Esophagus squamous epithelium (tissue), 5 donors: ENCODE measurements around the gene MCC. TPM values are rescaled to one million over a fixed set of nuclear protein-coding genes. Genes with fewer than 3 reads are reported as not detected.

Source experiments
- DNase-seq: peaks from one replicate; lab custom pipeline; 2025; lab: John Stamatoyannopoulos, UW
- H3K27ac ChIP-seq, 4 donors: fragments of 200-600 bp; sonication (generic); one replicate each; pipeline ENCODE4 v1.5.1; 2016 to 2019; ENCODE audit warnings: mild to moderate bottlenecking in 1 of 4
- H3K27me3 ChIP-seq, 4 donors: fragments of 200-600 bp; sonication (generic); 1 replicate in 3 of 4; 2 replicates in 1 of 4; pipeline versions ENCODE4 v1.5.1 to v1.6.0; 2017 to 2021; ENCODE audit warnings: antibody characterized with exemption in 1 of 4
- H3K36me3 ChIP-seq, 3 donors: fragments of 200-600 bp; sonication (generic); one replicate each; pipeline ENCODE4 v1.5.1; 2016 to 2019
- H3K4me1 ChIP-seq, 3 donors: fragments of 200-600 bp; sonication (generic); one replicate each; pipeline ENCODE4 v1.5.1; 2017 to 2019
- H3K4me3 ChIP-seq, 4 donors: fragments of 200-600 bp; sonication (generic); 1 replicate in 3 of 4; 2 replicates in 1 of 4; pipeline ENCODE4 v1.5.1; 2016 to 2019; ENCODE audit warnings: mild to moderate bottlenecking in 2 of 4, moderate library complexity in 1 of 4
- H3K9me3 ChIP-seq, 3 donors: fragments of 200-600 bp; sonication (generic); one replicate each; pipeline ENCODE4 v1.5.1; 2016 to 2019
- POLR2A ChIP-seq, 4 donors: fragments of 450-650 bp; IDR thresholded peaks; one replicate each; pipeline ENCODE4 v1.6.1; 2017; ENCODE audit warnings: antibody characterized with exemption in 4 of 4, mild to moderate bottlenecking in 4 of 4, moderate library complexity in 3 of 4
- WGBS, 2 donors: methylation state at CpG; one replicate each; pipeline ENCODE4 v1.1.5; 2018; 5-methylcytosine and 5-hydroxymethylcytosine counted together
- intact Hi-C: fragments of 100-400 bp; cut with DNase I; formaldehyde crosslinking; loops from one replicate; pipeline ENCODE4 v1.15.0; 2022
- total RNA-seq, 4 donors: library from RNA; depleted of rRNA; stranded (reverse); fragments of >200 nt; gene quantifications; one replicate each; pipeline ENCODE4 v1.1.0, GENCODE V29; 2016
- TF ChIP-seq, protein P1 (sequence below), 6 experiments: fragments of 450-650 bp in 4 of 6; fragments of 200-600 bp in 2 of 6; sonication (generic) in 2 of 6; IDR thresholded peaks; one replicate each; pipeline ENCODE4 v1.5.1; 2016 to 2019; ENCODE audit warnings: antibody characterized with exemption in 6 of 6, mild to moderate bottlenecking in 4 of 6, moderate library complexity in 4 of 6
- donor health status: DM: yes; HTN: yes; CAD: no.

Gene MCC
- total RNA-seq, 4 donors from 2014 or later: 41.6 to 45.4 (median 43.4) TPM

DNA sequence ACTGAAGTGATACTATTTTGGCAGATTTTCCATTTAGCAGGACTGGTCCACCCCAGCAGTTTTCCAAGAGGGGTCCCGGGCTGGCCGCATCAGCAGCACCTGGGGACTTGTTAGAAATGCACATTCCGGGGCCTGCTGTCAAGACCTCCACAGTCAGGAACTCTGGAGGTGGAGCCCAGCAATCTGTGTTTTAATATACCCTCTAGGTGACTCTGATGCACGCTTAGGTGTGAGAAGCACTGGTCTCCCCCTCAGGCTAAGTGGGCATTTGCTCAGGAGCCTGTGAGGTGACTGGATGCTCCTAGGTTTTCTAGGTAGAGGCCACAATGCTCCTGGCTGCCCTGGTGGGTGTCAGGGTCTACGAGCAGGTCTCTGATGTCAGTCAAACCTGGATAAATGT, 430.0 kb downstream of the MCC start:
- Histone ChIP-seq H3K4me3 (no peak overlapping the region), H3K9me3 (no peaks in the 10 kb centered on the region), H3K27ac (no peak overlapping the region), H3K36me3 (peaks cover 0 to 75% (median 5%) of the 10 kb centered on the region in 3 donors), H3K27me3 (no peaks in the 10 kb centered on the region), H3K4me1 (peaks cover 0 to 30% (median 11%) of the 10 kb centered on the region in 3 donors)
- intact Hi-C loops: loop anchor here (10.0 kb wide), 1 partner anchor 257 kb away; no protein-coding TSS in a partner anchor
- no peak for DNase-seq
- WGBS, 2 donors: 82 to 92% methylated on average over 3 to 4 of the region's 5 CpGs
- TF ChIP-seq POLR2A (IDR thresholded peaks at IDR 0.05): no peak
- TF ChIP-seq, protein P1, sequence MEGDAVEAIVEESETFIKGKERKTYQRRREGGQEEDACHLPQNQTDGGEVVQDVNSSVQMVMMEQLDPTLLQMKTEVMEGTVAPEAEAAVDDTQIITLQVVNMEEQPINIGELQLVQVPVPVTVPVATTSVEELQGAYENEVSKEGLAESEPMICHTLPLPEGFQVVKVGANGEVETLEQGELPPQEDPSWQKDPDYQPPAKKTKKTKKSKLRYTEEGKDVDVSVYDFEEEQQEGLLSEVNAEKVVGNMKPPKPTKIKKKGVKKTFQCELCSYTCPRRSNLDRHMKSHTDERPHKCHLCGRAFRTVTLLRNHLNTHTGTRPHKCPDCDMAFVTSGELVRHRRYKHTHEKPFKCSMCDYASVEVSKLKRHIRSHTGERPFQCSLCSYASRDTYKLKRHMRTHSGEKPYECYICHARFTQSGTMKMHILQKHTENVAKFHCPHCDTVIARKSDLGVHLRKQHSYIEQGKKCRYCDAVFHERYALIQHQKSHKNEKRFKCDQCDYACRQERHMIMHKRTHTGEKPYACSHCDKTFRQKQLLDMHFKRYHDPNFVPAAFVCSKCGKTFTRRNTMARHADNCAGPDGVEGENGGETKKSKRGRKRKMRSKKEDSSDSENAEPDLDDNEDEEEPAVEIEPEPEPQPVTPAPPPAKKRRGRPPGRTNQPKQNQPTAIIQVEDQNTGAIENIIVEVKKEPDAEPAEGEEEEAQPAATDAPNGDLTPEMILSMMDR (IDR thresholded peaks at IDR 0.05): no peak

DNA sequence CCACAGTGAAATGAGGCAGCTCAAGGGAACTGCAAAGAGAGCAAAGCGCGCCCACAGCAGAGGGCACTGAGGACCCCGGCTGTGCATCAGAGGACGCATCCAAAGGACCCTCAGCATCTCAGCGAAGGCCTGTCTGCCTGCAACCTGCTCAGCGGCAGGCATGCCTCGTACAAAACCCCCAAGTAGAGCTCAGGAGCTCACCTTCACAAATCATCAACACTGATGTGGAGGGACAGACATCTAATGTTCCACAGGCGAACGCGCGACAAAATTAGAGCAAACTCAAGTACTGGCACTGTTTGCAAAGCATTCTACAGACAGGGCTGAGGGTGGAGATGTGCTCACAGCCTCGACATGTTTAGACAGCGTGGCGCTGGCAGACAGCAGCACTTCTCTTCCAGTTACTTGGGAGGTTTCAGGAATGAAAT, 430.7 kb downstream of the MCC start:
- WGBS, 2 donors: 57 to 67% methylated on average over 10 to 14 of the region's 14 CpGs
- TF ChIP-seq POLR2A (IDR thresholded peaks at IDR 0.05): no peak
- TF ChIP-seq, protein P1 (IDR thresholded peaks at IDR 0.05): no peak
- Histone ChIP-seq H3K36me3 (peaks cover 0 to 75% (median 8%) of the 10 kb centered on the region in 3 donors), H3K9me3 (no peaks in the 10 kb centered on the region), H3K27me3 (no peaks in the 10 kb centered on the region), H3K4me1 (peaks cover 0 to 30% (median 11%) of the 10 kb centered on the region in 3 donors), H3K27ac (no peak overlapping the region), H3K4me3 (no peak overlapping the region)
- intact Hi-C loops: loop anchor here (10.0 kb wide), 1 partner anchor 257 kb away; no protein-coding TSS in a partner anchor
- DNase-seq: no peak

DNA sequence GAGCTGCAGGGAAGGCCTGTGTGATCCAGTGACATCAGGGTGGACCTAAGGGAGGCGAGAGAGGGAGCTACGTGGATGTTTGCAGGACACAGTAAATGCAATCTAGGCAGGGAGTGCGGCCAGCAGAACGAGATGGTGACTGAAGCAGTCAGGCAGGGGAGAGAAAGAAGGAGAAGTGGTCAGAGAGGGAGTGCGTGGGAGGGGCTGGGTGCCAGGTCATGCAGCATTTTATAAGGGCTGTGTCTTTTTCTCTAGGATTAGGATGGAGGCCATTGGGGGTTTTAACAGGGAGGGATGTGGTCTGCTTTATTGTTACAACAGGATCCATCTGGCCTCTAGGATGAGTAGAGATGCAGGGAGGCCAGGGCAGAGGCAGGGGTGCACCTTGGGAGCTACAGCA, 431.3 kb downstream of the MCC start:
- DNase-seq: no peak
- H3K36me3 ChIP-seq: peaks cover 0 to 75% (median 8%) of the 10 kb centered on the region in 3 donors
- intact Hi-C loops: loop anchor here (10.0 kb wide), 1 partner anchor 258 kb away; no protein-coding TSS in a partner anchor
- peaks cover 0 to 32% (median 11%) of the 10 kb centered on the region in 3 donors for H3K4me1 ChIP-seq
- H3K9me3 ChIP-seq: no peaks in the 10 kb centered on the region
- 81 to 83% methylated on average over 5 of the region's 5 CpGs for WGBS, 2 donors
- TF ChIP-seq, protein P1 (IDR thresholded peaks at IDR 0.05): no peak
- no peak for TF ChIP-seq POLR2A (IDR thresholded peaks at IDR 0.05)
- no peaks in the 10 kb centered on the region for H3K27me3 ChIP-seq
- H3K27ac ChIP-seq: no peak overlapping the region
- H3K4me3 ChIP-seq: no peak overlapping the region

DNA sequence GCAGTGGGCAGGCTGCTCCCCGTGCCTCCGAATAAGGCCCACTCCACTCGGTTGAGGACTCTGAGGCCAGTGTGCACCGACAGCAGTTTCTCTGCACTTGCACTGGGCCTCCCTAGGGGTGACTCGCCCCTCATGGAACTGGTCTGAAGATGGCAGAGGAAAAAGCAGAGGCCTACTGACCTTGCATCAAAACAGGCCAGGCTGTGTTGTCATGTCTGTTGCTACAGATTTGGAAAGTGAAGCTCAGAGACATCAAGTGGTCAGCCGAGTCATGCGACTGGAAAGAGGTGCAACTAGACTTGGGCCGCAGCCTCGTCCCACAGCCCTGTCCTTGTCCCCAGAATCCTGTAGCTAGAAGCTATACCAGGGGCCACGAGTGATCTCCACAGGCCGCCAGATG, 433.4 kb downstream of the MCC start:
- WGBS, 2 donors: 100% methylated on average over 5 of the region's 11 CpGs; no CpG with 5 or more reads in 1 of the 2 donors
- Histone ChIP-seq H3K9me3 (no peaks in the 10 kb centered on the region), H3K36me3 (peaks cover 0 to 59% (median 3%) of the 10 kb centered on the region in 3 donors), H3K4me1 (peaks cover 7 to 53% (median 26%) of the 10 kb centered on the region in 3 donors), H3K4me3 (no peak overlapping the region), H3K27me3 (no peaks in the 10 kb centered on the region), H3K27ac (no peak overlapping the region)
- no peak for TF ChIP-seq POLR2A (IDR thresholded peaks at IDR 0.05)
- TF ChIP-seq, protein P1 (IDR thresholded peaks at IDR 0.05): no peak
- DNase-seq: no peak
- intact Hi-C loops: loop anchor here (10.0 kb wide), 1 partner anchor 260 kb away; no protein-coding TSS in a partner anchor

DNA sequence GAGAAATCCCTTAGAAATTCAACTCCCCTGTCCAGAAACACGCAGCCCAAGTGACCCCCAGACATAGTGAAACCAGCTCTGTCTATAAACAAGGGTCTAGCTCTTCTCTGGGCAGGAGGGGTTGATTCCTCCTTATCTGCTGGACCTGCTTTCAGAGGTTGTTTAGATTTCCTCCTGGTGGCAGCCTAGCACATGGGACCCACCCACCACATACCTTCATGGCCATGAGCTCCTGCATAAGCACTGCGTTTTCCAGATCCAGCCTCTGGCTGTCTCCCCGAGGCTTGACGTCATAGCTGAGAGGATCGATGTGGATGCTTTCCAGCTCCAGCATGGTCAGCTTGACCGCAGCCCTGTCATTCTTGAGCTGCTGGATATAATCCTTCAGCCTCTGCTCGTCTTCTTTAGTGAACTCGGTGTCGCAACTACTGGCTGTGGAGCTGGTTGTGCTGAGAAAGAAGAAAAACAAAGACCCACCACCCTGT, 434.7 kb downstream of the MCC start:
- H3K36me3 ChIP-seq: peaks cover 0 to 62% (median 3%) of the 10 kb centered on the region in 3 donors
- TF ChIP-seq, protein P1 (IDR thresholded peaks at IDR 0.05): no peak
- TF ChIP-seq POLR2A (IDR thresholded peaks at IDR 0.05): no peak
- no peaks in the 10 kb centered on the region for H3K9me3 ChIP-seq
- H3K27me3 ChIP-seq: no peaks in the 10 kb centered on the region
- intact Hi-C loops: loop anchor here (10.0 kb wide), 1 partner anchor 261 kb away; no protein-coding TSS in a partner anchor
- no peak overlapping the region for H3K27ac ChIP-seq
- 89 to 94% methylated on average over 6 to 8 of the region's 9 CpGs for WGBS, 2 donors
- H3K4me1 ChIP-seq: peaks cover 7 to 41% (median 26%) of the 10 kb centered on the region in 3 donors
- H3K4me3 ChIP-seq: no peak overlapping the region
- DNase-seq: no peak
